ENCODE data around the gene TSPO2.

TSPO2 gene

GRCh38 chr6:41027799-41028560 lies 14.3 kb upstream of the TSPO2 start:
- peak; percentile 57 for DNase-seq

DNA sequence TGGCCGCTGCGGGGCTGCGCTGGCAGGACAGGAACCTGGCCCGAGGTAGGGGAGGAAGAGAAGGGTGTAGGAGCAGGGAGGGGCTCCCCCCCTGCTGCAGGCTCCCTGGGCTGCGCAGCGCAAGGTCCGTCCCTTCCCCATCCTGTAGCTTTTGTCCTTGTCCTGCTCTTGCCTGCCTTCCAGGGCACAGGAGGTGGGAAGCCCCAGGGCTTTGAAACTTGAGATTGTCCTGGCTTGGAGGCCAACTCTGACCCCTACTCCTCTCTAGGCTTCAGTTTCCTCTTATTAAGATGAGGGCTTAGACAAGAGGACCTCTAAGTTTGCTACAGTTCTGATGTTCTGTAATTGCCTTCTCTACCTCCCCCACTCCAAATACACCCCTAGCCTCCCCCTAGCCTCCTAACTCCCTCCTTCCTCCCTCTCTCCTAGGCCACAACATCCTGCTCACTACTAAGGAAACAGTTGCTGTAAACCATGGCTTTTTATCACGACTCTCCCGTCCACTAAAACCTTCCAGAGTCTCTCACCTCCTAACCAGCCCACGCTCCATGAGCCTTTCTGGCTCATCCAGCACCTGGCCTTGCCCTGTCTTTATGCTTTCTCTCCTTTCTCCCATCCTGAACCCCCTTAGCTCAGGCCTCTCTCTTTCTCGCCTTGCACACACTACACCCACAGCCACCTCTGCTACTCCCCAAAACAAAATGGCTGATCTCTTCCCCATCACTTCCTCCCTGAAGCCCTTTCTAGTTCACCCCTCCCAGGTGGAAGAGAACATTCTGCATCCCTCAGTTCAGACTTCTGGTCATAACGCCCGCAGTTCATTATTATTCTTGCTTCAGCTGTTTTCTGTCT lies 13.5 kb upstream of the TSPO2 start:
- no peak for DNase-seq

- DNase-seq: no peak
These were observed 9.4 kb upstream of the TSPO2 start for GRCh38 chr6:41032830-41033229.

- no peak for DNase-seq
These were observed 8.5 kb upstream of the TSPO2 start for GRCh38 chr6:41033776-41034175.

GRCh38 chr6:41036186-41036585 lies 6.1 kb upstream of the TSPO2 start:
- no peak for DNase-seq

- DNase-seq: no peak
These were observed 5.7 kb upstream of the TSPO2 start for GRCh38 chr6:41036601-41037000.

DNA sequence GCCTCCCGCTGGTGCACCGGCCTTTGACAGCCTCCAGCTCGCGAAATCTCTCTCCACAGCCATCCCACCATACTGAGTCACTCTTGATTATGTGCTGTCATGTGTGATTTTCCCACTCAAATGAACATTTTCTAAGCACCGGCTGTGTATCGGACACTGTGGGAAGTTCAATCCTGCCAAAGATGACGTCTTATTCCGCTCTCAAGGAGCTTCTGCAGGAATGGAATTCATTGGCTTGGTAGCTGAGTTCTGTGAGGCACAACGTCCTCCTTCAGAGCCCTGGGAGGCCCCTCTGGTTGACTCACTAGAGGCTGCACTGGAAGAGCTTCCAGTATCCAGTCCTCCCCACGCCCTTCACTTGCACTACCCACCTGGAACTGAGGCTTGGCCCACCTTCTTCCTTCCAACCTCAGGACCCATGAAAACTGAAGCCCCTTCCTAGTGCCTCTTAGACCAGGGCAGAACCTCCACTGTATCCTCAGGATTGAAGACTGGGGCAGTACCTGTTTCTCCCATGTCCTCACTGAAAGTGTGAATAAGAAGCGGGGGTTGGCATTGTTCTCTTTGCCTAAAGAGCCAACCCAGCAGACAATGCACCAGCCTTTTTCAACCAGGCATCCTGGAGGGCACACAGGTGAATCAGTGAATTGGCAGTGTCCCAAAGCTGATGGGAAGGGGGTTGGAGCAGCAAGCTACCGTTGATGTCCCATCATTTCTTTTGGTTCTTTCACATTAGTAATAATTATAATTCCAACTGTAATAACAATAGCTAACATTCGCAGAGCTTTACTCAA lies 5.0 kb upstream of the TSPO2 start:
- no peak for DNase-seq

- no peak for DNase-seq
These were observed 4.1 kb upstream of the TSPO2 start for GRCh38 chr6:41038205-41038604.

GRCh38 chr6:41039060-41039998 lies 2.9 kb upstream of the TSPO2 start, which contains the start of gene UNC5CL:
Gene UNC5CL, minus strand, starts transcription at chr6:41039221. Its CDS starts 4,147 bp downstream, at chr6:41035074.
- DNase-seq: no peak

DNA sequence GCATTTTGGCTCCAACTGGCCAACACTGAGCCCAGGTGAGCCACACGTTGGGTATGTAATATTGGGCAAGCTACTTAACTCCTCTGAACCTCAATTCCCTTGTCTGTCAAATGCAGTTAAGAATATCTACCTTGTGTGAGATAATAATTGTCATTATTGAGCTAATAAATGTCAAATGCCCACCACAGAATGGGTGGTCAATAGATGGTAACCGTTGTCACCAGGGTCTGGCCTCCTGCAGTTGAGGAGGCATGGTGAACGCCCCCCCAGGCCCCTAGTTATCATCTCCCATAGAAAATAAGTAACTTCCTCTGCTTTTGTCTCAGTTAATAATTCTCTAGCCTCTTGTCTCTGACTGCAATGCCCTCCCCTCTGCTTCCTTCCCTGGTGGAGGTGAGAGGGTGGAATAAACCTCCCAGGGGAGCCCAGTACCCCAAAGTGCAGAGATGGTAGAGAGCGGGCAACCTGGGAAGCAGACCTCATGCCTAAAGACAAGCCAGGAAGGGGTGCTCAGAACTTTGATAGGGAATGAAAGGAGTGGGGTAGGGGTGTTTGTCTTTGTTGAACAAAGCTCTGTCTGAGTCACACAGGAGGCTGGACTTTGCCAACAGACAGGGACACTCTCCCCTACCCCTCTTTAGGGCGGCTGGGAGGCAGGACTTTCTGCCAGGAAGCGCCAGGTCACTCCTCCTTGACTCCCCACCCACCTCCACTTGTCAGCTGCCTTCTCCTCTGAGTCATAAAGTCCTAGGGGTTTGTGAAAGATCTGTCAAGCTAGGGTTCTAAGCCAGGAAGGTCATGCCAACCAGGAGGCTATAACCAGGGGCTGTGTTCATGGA lies 1.9 kb upstream of the TSPO2 start:
- no peak for DNase-seq

DNA sequence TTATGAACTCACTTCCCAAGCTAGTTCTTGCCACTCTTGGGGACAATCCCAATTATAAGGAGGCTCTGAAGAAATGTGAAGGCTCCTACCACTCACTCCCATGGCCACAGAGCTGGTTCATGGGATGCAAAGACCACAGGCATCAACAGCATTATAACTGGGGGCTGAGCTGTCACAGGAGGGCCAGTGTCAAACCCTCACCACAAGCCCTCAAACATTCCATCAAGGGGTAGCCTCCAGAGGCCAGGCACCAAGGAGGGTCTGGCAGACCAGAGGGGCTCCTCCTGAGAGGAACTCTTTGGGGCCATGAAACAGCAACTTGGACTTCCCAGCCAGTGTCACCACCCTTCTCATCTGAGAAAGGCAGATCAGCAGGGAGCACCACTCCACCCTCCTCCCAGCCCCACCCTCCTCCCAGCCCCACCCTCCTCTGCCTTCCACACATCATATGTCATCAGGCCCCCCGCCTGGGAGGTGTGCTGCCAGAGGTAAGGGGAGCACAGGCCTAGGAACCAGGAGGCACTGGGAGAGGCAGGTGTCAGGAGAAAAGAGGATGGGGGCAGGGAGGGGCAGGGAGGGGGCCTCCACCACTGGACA lies 1.2 kb upstream of the TSPO2 start:
- DNase-seq: no peak

- no peak for DNase-seq
These were observed 884 bp downstream of the TSPO2 start for GRCh38 chr6:41043151-41043550.

DNA sequence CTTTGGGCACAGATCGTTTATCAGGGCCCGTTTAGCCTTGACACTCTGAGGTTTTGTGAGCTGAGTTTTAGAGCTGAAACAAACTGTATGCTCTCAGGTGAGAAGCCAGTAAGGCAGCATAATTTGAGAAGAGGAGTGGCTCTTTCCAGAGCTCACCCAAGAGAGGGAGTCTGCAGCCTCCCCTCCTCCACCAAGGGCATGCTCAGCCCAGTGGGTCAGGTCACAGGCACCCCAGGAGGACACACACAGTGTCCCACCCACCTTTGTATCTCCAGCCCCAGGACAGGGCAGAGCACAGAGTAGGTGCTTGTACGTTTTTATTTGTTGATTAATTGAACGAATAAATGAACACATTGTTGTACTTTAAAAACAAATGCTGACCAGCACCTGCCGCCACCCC lies 3.4 kb downstream of the TSPO2 start:
- no peak for DNase-seq

- DNase-seq: no peak
These were observed 3.8 kb downstream of the TSPO2 start for GRCh38 chr6:41046084-41046483.

DNA sequence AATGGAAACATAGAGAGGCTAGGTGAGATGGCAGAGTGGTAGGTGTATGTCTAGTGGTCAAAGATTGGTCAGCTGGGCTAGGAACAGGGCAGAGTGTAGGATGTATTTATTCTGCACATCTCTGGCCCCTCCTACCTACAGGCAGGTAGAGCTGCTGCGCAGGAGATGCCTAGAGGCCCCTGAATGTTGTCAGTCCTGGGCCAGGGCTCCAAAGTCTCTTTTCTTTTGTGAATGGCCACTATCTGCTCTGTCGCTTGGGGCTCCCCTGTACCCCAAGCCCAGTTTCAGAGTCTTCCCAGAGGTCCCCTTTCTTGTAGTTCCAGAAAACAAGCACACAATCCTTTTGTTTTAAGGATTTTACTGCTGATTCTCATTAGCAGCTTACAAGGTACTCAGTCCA lies 5.0 kb downstream of the TSPO2 start:
- DNase-seq: no peak

DNA sequence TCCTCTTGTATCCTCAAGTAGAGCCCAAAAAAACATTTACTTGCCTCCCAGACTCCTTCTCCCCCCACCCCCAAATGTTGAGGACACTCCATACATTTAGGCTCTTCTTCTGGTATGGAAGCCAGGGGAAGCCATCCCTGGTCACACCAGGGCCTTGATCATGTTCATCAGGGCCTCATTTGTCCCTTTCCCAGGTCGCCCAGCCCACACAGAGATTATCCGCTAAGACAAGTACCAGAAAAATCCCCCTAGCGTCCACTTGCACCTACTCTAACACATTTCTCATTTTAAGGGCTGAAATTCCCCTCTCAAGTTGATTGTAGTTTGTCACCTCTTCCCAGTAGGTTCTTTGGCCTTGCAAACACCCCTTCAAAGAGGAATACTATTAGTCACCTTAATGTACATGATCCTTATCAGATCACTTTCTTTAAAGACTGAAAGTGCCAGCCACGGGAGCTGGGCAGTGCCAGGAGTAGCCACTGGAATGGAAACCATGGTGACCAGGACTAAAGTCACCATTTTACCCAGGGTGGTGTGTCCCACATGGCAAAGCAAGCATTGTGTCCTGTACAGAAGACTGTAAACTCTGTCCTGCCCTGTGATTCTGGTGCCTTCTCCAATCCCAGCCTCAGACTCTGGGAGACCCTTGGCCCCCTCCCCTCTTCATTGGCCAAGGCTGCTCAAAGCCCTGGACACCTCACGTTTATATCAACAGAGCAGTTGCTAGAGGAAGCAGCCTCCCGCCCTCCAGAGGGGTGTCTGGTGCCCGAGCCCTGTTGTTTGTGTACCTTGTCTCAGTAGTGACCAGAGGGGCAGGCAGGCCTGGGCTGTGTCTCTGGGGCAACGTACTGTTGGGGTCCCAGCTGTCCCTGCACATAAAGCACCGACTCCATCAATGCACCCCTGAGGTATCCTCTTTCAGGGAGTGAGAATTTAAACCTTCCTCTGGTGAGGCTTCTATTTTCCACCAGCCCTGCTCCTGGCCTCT lies 5.8 kb downstream of the TSPO2 start:
- DNase-seq: no peak

GRCh38 chr6:41049521-41049920 lies 7.3 kb downstream of the TSPO2 start:
- peak; percentile 14 for DNase-seq

- no peak for DNase-seq
These were observed 7.7 kb downstream of the TSPO2 start for GRCh38 chr6:41049955-41050354.

DNA sequence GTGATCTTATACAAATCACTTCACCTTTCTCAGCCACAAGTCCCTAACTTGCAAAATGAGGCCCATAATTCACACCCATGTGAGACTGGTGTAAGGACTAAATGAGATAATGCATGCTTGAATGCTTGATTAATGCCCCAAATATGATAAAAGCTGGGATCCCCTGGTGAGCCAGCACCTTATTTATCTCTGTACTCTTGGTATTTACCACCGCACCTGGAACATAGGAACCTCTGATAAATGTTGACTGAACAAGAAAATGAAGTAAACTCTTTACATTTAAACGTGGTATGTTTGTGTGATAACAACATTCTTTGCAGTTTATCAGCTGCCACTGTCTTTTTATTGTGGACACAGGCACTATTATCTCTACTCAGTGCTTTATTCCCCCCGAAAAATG lies 8.3 kb downstream of the TSPO2 start:
- no peak for DNase-seq

GRCh38 chr6:41051873-41052272 lies 9.6 kb downstream of the TSPO2 start:
- no peak for DNase-seq
